Effector CD8-positive, alpha-beta T cell (primary cell): ENCODE data around the gene MIA2.
"Not testable (repeated sequence)": the region's sequence is repeated elsewhere in the genome, so short reads cannot be mapped to it uniquely, and the experiment has no call there.

Source experiments
- DNase-seq: peaks from one replicate; lab custom pipeline; 2025; lab: John Stamatoyannopoulos, UW

MIA2 gene

GRCh38 chr14:39229601-39230110, 4.1 kb upstream of the MIA2 start:
- DNase-seq, result no peak

- DNase-seq, result no peak
Observed at GRCh38 chr14:39230416-39231035, 3.2 kb upstream of the MIA2 start.

- not testable (repeated sequence) for DNase-seq
Observed at GRCh38 chr14:39231751-39232553, 1.8 kb upstream of the MIA2 start.

GRCh38 chr14:39232554-39233415, 930 bp upstream of the MIA2 start:
- DNase-seq, result no peak

GRCh38 chr14:39234986-39235385, 1.3 kb downstream of the MIA2 start:
- not testable (repeated sequence) for DNase-seq

- not testable (repeated sequence) for DNase-seq
Observed at GRCh38 chr14:39235466-39235865, 1.8 kb downstream of the MIA2 start.

GRCh38 chr14:39240769-39241168, 7.1 kb downstream of the MIA2 start:
- DNase-seq, result no peak

- no peak for DNase-seq
Observed at GRCh38 chr14:39241637-39242036, 7.9 kb downstream of the MIA2 start.

GRCh38 chr14:39243831-39244230, 10.1 kb downstream of the MIA2 start:
- DNase-seq, result no peak

GRCh38 chr14:39246618-39247017, 12.9 kb downstream of the MIA2 start:
- no peak for DNase-seq

- no peak for DNase-seq
Observed at GRCh38 chr14:39247256-39247655, 13.5 kb downstream of the MIA2 start.

- DNase-seq, result no peak
Observed at GRCh38 chr14:39251547-39251946, 17.8 kb downstream of the MIA2 start.

- DNase-seq, result not testable (repeated sequence)
Observed at GRCh38 chr14:39257388-39257787, 23.7 kb downstream of the MIA2 start.

GRCh38 chr14:39258782-39259545, 25.2 kb downstream of the MIA2 start:
- no peak for DNase-seq

GRCh38 chr14:39260161-39260560, 26.4 kb downstream of the MIA2 start:
- DNase-seq, result not testable (repeated sequence)

GRCh38 chr14:39262214-39262613, 28.5 kb downstream of the MIA2 start:
- DNase-seq, result not testable (repeated sequence)

- no peak for DNase-seq
Observed at GRCh38 chr14:39264057-39264456, 30.3 kb downstream of the MIA2 start.

GRCh38 chr14:39264558-39264957, 30.8 kb downstream of the MIA2 start:
- no peak for DNase-seq

GRCh38 chr14:39265033-39265432, 31.3 kb downstream of the MIA2 start:
- no peak for DNase-seq

- DNase-seq, result no peak
Observed at GRCh38 chr14:39265806-39266524, 32.2 kb downstream of the MIA2 start.

- no peak for DNase-seq
Observed at GRCh38 chr14:39266525-39266870, 32.8 kb downstream of the MIA2 start.
